ENCODE data around the gene CDC45. TPM values are rescaled to one million over a fixed set of nuclear protein-coding genes. Genes with fewer than 3 reads are reported as not detected.

The CDC45 gene
- total and polyA plus RNA-seq, 10 donors: 1.5 to 7.3 (median 4.9) TPM

DNA sequence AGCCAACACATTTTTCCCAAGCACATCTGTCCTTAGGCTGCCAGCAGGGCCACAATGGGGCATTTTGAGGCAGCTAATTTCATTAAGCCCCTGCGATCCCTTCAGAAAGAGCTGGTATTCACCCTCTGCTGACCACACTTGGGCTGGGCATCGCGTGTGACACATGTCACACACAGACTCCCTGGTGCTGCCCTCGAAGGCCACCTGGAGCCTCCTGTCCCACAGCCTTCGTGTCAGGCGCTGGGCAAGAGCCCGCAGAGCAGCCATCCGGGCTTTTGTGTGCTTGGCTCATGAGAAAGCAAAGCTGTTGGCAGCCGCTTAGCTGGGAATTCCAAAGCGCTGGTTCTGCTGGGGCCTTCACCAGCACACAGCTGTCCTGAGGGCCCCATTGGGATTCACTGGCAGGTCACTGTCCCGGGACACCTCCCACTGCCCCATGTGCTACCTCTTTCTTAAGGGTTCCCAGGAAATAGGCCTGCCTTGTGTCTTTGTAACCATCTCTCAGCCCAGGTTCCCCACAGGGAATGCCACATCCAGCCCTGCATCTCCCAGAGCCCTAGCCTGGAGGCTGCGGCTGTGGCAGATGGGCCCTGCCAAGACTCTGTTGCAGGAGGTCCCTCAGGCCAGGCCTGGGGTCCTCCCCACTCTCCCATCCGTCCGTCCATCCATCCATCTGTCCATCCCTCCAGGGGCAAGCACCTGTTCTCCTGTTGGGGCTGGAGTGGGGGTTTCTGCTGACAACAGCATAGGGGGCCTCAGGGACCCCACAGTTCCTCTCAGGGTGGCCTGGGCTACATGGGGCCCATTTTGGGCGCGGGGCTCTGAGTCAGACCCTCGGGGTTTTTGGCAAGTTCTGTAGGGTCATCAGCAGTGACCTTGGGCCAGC is 39.6 kb downstream of the CDC45 start:
- Histone ChIP-seq H3K36me3 (peaks cover 0 to 54% (median 0%) of the 10 kb centered on the region in 6 donors), H3K27me3 (replicated peaks in 1 of 7) (peaks cover 6 to 23% (median 16%) of the 10 kb centered on the region in 7 donors), H3K9me3 (peaks cover 0 to 2% (median under 1%) of the 10 kb centered on the region in 8 donors), H3K27ac (no peak overlapping the region), H3K4me3 (no peak overlapping the region), H3K4me1 (peaks cover 13 to 25% (median 16%) of the 10 kb centered on the region in 6 donors)
- TF ChIP-seq POLR2AphosphoS5 (IDR thresholded peaks at IDR 0.05) (no peak), POLR2A (IDR thresholded peaks at IDR 0.05) (no peak)
- TF ChIP-seq, protein P1, sequence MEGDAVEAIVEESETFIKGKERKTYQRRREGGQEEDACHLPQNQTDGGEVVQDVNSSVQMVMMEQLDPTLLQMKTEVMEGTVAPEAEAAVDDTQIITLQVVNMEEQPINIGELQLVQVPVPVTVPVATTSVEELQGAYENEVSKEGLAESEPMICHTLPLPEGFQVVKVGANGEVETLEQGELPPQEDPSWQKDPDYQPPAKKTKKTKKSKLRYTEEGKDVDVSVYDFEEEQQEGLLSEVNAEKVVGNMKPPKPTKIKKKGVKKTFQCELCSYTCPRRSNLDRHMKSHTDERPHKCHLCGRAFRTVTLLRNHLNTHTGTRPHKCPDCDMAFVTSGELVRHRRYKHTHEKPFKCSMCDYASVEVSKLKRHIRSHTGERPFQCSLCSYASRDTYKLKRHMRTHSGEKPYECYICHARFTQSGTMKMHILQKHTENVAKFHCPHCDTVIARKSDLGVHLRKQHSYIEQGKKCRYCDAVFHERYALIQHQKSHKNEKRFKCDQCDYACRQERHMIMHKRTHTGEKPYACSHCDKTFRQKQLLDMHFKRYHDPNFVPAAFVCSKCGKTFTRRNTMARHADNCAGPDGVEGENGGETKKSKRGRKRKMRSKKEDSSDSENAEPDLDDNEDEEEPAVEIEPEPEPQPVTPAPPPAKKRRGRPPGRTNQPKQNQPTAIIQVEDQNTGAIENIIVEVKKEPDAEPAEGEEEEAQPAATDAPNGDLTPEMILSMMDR (IDR thresholded peaks at IDR 0.05 in 8 of 11, conservative IDR thresholded peaks at IDR 0.05 in 3 of 11): no peak
- DNase-seq: no peak
- 83 to 95% (median 89%) methylated on average over 10 to 17 of the region's 17 CpGs for WGBS, 5 donors
- intact Hi-C loops (cut with DNase I; ENCODE audit: low total_unique reads): no loop called here

DNA sequence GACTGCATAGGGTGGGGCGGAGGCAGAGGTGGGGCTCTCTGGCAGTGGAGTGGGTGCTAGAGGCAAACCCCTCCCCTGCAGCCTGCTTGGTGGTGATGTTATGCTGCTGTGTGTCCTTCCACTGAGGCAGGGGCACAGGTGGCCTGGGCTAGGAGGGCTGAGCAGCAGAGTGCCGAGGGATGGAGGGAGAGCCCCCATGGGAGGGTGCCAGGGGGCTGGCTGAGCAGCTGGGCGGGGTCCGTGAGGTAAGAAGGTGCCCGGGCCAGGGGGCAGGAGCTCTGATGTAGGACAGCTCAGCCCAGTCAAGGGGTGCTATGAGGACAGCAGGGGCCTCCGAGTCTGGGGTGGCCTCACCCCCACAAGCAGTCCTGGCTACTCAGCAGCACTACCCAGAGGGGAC is 40.3 kb downstream of the CDC45 start:
- 87 to 99% (median 94%) methylated on average over 6 of the region's 6 CpGs for WGBS, 5 donors
- Histone ChIP-seq H3K36me3 (peaks cover 0 to 47% (median 0%) of the 10 kb centered on the region in 6 donors), H3K27me3 (replicated peaks in 1 of 7) (peaks cover 7 to 30% (median 23%) of the 10 kb centered on the region in 7 donors), H3K4me1 (peaks cover 14 to 32% (median 23%) of the 10 kb centered on the region in 6 donors), H3K4me3 (no peak overlapping the region), H3K27ac (no peak overlapping the region), H3K9me3 (no peaks in the 10 kb centered on the region)
- TF ChIP-seq POLR2A (IDR thresholded peaks at IDR 0.05): no peak
- TF ChIP-seq POLR2AphosphoS5 (IDR thresholded peaks at IDR 0.05): peak in 1 of 3 donors; percentile 23
- TF ChIP-seq, protein P1 (IDR thresholded peaks at IDR 0.05 in 8 of 11, conservative IDR thresholded peaks at IDR 0.05 in 3 of 11): no peak
- no peak for DNase-seq
- intact Hi-C loops (cut with DNase I; ENCODE audit: low total_unique reads): no loop called here

DNA sequence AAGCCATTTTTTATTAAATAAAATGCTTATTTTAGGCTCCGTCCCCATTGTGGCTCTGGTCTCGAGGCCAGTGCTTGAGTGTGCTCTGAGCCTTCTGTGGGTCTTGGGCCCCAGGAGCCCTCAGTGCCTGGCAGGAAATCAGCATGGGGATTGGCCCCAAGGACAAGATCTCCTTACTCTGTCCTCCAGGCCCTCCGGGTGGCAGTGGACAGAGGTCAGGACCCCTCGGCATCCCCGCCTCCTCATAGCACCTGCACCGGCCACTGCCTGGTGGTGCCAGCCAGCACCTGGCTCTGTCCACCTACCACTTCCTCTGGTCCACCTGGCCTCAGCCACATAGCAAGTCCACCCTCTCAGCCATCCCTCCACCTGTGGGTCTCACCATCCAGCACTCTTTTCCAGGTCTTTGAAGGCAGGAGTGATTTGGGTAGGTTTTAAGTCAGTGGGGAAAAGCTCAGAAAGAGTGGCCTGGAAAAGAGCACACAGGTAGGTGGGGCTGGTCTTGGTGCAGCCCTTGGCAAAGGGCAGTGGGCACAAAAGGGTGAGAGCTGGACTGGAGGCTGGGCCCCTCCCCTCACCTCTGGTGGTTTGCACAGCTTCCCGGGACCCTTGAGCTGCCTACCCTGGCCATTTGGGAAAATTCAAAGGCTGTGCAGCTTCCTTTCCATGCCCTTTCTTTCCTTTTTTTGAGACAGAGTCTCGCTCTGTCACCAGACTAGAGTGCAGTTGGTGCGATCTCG is 41.0 kb downstream of the CDC45 start:
- Histone ChIP-seq H3K36me3 (peaks cover 0 to 40% (median 0%) of the 10 kb centered on the region in 6 donors), H3K4me1 (peaks cover 14 to 39% (median 28%) of the 10 kb centered on the region in 6 donors), H3K9me3 (no peaks in the 10 kb centered on the region), H3K27ac (no peak overlapping the region), H3K4me3 (peak overlapping the region in 4 of 8 donors; percentile 4 to 70 (median 54)), H3K27me3 (replicated peaks in 1 of 7) (peaks cover 7 to 38% (median 29%) of the 10 kb centered on the region in 7 donors)
- DNase-seq: no peak
- 90 to 97% (median 92%) methylated on average over 9 to 10 of the region's 10 CpGs for WGBS, 5 donors
- TF ChIP-seq POLR2A (IDR thresholded peaks at IDR 0.05): no peak
- intact Hi-C loops (cut with DNase I; ENCODE audit: low total_unique reads): no loop called here

DNA sequence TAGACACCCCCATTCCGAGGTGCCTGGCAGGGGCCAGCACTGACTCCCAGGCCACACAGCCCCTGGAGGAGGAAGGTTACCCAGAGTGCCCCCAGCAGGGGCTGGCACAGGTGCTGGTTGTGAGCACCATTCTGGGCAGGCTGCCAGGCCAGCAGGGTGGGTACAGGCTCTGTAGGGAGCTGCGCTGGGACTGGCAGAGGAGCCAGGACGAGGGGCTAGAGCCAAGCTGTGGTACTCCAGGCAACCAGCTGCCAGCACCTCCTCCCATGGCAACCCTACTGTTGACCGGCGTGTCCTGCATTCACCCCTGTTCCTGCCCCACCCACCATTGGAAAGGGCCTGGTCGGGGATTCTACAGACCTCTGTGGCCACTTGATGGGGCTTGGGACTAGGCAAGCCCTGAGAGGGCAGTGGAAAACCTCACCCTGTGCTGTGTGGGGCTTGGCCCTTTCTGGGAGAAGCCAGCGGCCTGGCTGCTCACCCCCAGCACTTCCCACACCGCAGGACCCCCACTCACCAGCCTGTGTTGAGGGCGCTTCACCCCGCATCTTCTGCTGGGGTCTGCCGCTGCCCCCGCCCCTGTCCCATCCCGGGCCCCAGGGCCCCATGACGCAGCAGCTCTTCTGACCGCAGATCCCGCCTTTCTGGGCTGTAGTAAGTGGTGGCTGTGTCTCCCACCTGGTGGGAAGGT is 42.6 kb downstream of the CDC45 start:
- H3K36me3 ChIP-seq: peaks cover 0 to 25% (median 0%) of the 10 kb centered on the region in 6 donors
- intact Hi-C loops (cut with DNase I; ENCODE audit: low total_unique reads): no loop called here
- peaks cover 7 to 46% (median 29%) of the 10 kb centered on the region in 7 donors for H3K27me3 ChIP-seq (replicated peaks in 1 of 7)
- H3K27ac ChIP-seq: peak overlapping the region in 4 of 8 donors; percentile 53 to 81 (median 70)
- peaks cover 14 to 51% (median 37%) of the 10 kb centered on the region in 6 donors for H3K4me1 ChIP-seq
- DNase-seq: no peak
- TF ChIP-seq, protein P1 (IDR thresholded peaks at IDR 0.05 in 8 of 11, conservative IDR thresholded peaks at IDR 0.05 in 3 of 11): no peak
- TF ChIP-seq POLR2A (IDR thresholded peaks at IDR 0.05) (no peak), POLR2AphosphoS5 (IDR thresholded peaks at IDR 0.05) (no peak)
- WGBS, 5 donors: 64 to 71% (median 66%) methylated on average over 14 to 16 of the region's 16 CpGs
- H3K4me3 ChIP-seq: peak overlapping the region in 7 of 8 donors; percentile 43 to 70 (median 45)
- no peaks in the 10 kb centered on the region for H3K9me3 ChIP-seq
